ENCODE results near the gene DOCK7.

- TF ChIP-seq EZH2 (IDR thresholded peaks at IDR 0.05; ENCODE audit: borderline replicate concordance, low read depth, low read length, poor library complexity, severe bottlenecking) = no peak
- no peak for TF ChIP-seq CTCF (conservative IDR thresholded peaks at IDR 0.05; ENCODE audit: low read depth, low read length)
Measured at GRCh38 chr1:62593825-62594394, 94.3 kb downstream of the DOCK7 start.
